ENCODE measurements around the gene TUBB6.

TUBB6 gene

DNA sequence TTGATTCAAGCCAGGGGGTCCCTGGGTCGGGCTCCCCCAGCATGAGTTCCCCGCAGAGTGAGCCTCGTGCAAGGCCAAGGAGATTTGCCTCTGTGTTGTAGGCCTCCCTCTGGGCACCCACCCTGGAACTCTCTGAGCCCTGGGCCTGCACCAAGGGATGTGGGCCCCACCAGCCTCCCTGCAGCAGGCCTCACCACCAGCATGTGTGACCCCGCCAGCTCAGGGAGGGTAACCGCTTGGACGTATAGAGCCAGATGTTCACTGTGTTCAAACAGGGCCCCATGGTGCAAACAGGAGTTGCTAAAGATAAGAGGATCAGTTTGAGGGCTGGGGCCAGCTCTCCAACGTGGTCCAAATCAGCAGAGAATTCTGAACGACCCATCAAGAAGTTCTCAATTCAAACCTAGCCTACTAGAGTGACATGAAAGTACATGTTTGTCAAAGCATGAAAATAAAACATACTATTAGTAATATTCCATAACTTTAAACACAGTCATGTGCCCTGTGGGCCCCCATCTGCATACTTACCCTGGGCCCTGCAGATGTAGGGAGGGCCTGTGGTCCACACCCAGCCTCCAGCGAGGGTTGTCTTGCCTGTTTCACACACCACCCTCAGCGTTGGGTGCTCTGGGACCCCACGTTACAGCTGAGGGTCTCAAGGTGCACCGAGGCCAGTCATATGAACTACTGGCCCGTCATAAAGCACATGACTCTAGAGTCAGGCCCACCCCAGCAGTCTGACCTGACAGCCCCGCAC is 5.5 kb upstream of the TUBB6 start:
- TF ChIP-seq, protein P1, sequence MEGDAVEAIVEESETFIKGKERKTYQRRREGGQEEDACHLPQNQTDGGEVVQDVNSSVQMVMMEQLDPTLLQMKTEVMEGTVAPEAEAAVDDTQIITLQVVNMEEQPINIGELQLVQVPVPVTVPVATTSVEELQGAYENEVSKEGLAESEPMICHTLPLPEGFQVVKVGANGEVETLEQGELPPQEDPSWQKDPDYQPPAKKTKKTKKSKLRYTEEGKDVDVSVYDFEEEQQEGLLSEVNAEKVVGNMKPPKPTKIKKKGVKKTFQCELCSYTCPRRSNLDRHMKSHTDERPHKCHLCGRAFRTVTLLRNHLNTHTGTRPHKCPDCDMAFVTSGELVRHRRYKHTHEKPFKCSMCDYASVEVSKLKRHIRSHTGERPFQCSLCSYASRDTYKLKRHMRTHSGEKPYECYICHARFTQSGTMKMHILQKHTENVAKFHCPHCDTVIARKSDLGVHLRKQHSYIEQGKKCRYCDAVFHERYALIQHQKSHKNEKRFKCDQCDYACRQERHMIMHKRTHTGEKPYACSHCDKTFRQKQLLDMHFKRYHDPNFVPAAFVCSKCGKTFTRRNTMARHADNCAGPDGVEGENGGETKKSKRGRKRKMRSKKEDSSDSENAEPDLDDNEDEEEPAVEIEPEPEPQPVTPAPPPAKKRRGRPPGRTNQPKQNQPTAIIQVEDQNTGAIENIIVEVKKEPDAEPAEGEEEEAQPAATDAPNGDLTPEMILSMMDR (IDR thresholded peaks at IDR 0.05; ENCODE audit: extremely low read depth, missing control alignments) = no peak
- no peak for DNase-seq (ENCODE audit: low spot score)

DNA sequence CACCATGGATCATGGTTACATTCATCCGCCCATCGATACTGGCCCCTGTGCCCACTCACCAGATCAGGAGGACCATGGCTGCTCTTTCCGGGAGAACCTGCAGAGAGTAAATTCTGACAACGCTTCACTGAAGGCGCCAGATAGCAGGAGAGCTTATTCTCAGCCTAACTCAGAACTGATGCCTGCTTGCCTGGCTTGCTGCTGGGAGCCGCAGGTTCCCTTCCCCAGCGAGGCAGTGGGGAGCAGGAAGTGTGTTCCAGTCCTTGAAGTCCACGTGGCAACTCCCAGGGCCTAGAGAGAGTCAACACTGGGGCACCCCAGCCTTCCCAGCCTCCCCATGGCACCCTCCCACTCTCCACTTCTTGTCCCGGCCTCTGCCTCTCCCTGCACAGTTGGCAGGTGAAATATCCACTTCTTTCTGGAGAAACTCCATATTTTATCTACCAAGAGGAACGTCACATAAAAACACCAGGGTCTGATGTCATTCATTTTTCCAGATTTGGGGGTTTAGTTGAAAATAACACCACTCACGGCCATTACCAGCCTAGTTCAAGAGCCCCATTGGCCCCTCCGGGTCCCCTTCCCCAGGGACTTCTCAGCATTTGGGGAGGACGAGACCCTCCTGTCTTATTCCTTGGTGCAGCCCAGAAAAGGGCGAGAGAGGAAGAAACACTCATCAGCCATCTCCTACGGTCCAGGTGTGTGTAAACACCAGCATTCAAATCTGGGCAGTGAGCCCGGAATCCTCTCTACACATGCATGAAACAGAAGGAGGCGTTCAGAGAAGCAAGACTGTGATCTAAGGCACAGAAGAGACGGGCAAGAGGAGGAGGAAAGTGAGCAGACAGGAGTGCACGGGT is 3.5 kb upstream of the TUBB6 start:
- TF ChIP-seq, protein P1 (IDR thresholded peaks at IDR 0.05; ENCODE audit: extremely low read depth, missing control alignments) = no peak
- DNase-seq (ENCODE audit: low spot score) = no peak

DNA sequence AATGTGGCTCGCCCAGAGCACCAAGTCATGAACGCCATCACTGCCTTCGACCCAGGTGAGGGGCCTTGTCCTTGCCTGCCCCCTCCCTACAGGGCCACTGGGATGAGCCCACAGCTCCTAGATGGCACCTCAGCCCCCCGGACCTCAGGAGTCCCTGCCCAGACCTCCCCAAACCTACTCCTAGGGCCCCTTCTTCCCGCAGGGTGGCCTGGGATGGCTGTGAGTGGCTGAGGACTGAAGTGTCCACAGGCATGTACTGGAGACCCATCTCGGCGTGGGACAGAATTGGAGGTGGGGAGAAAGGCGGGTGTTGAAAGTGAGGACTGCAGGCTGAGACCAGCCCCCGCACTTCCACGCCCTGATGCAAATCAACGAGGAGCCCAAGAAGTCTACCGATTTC is 2.8 kb upstream of the TUBB6 start:
- TF ChIP-seq, protein P1 (IDR thresholded peaks at IDR 0.05; ENCODE audit: extremely low read depth, missing control alignments) = no peak
- no peak for DNase-seq (ENCODE audit: low spot score)

DNA sequence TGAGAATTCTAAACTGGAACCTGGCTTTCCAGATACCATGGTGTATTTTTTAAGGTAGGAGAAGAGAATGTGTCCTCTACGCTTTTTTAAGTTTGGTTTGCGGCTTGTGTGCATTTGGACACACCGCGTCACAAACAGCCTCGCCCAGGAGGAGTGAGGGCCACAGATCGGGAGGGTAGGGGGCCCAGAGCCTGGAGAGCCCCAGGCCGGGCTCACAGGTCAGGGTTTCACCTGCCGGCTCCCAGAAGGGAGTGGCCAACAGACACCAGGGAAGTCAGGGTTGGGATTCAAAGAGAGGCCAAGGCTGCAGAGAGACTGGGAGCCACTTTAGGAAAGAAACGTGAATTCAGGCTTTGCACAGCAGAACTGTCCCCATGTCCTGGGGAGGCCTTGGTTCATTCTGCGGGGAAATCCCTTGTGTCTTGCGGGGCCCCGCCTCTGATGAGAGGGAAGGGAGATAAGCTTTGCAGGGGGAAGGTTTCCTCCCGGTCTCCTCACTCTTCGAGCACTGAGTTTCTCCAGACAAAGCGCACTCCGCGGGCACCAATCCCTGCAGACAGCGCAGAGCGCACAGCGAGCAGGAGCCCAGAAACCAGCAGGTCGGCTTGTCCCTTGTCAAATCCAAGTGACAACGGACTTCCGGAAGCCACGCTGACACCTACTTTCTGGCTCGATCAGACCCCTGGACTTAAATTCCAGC is 2.0 kb upstream of the TUBB6 start:
- no peak for DNase-seq (ENCODE audit: low spot score)
- TF ChIP-seq, protein P1 (IDR thresholded peaks at IDR 0.05; ENCODE audit: extremely low read depth, missing control alignments) = no peak

DNA sequence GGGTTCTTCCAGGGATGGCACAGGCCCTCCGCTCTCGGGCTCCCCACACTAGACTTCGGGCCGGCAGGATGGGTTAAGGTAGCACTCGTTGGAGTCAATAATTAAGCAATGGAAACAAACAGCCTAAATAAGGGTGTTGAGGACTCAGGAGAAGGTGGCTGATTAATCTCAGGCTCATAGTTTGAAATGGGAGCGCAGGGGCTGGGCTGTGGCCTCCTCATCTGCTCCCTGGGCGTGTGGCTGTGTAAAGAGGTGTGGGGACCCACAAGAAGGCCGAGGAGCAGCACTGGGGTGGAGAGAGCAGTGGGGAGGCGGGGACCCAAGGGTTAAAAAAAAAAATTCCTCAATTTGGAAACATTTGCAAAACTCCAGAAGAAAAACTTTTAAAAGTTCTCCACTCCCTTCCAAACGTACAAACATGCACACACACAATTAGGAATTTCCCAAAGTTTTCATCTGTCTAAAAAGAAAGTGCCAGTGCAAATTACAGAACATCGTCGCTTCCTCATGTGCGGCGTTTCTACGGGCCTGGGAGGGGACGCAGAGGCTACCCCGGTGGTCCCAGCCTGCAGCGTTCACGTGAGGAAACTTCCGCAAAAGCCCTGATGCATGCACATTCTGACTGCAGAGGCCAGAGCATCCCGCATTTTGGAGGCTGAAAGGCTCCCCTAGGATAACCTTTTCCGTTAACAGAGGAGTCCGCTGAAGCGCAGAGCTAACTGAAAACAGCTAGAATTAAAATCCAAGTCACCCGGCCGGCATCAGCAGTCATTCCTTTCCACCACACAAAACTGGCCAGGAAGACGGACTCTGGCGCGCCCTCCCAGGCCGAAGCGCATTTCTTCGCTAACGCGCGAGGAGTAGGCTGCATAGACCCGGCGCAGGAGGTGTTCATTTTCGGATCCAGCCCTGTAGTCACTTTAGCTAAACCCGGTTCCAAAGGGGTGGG is 1.0 kb upstream of the TUBB6 start:
- DNase-seq (ENCODE audit: low spot score) = no peak
- TF ChIP-seq, protein P1 (IDR thresholded peaks at IDR 0.05; ENCODE audit: extremely low read depth, missing control alignments) = peak; percentile 15

DNA sequence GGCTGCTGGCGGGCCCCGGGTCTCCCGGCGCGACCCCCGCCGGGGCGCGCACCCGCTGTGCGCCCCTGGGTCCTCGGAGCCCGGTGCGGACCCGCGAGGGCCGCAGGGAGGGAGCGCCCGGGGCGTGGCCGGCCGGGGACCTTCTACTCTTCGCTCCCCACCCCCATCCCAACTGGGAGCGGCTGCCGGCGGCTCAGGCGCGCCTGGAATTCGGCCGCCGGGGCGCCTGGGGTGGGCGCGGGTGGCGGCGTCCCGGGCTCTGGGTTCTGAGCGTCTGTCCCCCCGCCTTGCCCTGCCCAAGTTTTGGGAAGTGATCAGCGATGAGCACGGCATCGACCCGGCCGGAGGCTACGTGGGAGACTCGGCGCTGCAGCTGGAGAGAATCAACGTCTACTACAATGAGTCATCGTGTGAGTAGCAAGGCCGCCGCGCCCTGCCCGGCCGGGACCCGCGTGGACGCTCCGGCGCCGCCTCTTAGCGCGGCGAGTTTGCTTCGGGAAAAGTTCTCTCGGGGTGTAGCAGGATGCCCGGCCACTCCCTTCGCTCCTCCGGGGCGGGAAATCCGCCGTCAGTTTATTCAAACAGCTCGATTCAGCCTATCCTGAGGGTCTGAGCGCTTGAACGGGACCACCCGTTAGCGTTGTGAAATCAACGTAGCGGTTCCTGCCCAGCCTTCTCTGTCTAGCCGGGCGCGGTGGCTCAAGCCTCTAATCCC is 502 bp downstream of the TUBB6 start:
- peak; percentile 87 for DNase-seq (ENCODE audit: low spot score)
- TF ChIP-seq, protein P1 (IDR thresholded peaks at IDR 0.05; ENCODE audit: extremely low read depth, missing control alignments) = no peak
